Keratinocyte (primary cell): Measurements from ENCODE around the gene SLC12A8.

ENCODE experiments used
- CTCF ChIP-seq, 3 experiments: IDR thresholded peaks in 1 of 3; conservative IDR thresholded peaks in 1 of 3; optimal IDR thresholded peaks in 1 of 3; 2 replicates in 2 of 3; 3 replicates in 1 of 3; pipeline versions ENCODE3 to v1.5.1; 2011; ENCODE audit warnings: low read length in 3 of 3, mild to moderate bottlenecking in 3 of 3, moderate library complexity in 2 of 3, control low read depth in 1 of 3, inconsistent platforms in 1 of 3; ENCODE audit not compliant: insufficient read depth in 2 of 3; ENCODE audit errors: extremely low read depth in 1 of 3
- EZH2 ChIP-seq: IDR thresholded peaks from one replicate; pipeline ENCODE4 v1.6.1; 2012; ENCODE audit warnings: inconsistent platforms, mild to moderate bottlenecking, low read length, moderate library complexity

GRCh38 chr3:125143538-125143937 lies 69.0 kb downstream of the SLC12A8 start:
- TF ChIP-seq EZH2 (no peak), CTCF (optimal IDR thresholded peaks at IDR 0.05 in 1 of 3, IDR thresholded peaks at IDR 0.05 in 1 of 3, conservative IDR thresholded peaks at IDR 0.05 in 1 of 3; ENCODE audit: extremely low read depth in 1 of 3, insufficient read depth in 2 of 3, low read length in 3 of 3) (no peak)
